Small intestine (tissue), 7 donors: ENCODE measurements around the gene CDK14. TPM values are rescaled to one million over a fixed set of nuclear protein-coding genes. Genes with fewer than 3 reads are reported as not detected.
"Not testable (repeated sequence)": the region's sequence is repeated elsewhere in the genome, so short reads cannot be mapped to it uniquely, and the experiment has no call there.

Source experiments
- DNase-seq, 2 donors: peaks; one replicate each; pipeline versions ENCODE4 v3.0.0 to v3.0.0-alpha.2; 2013
- FAIRE-seq: peaks from 2 replicates; lab custom pipeline; 2012; peaks lifted over from hg19 to GRCh38; lab: Jason Lieb, UNC
- H3K27ac ChIP-seq, 3 donors: one replicate each; pipeline ENCODE4 v1.5.1; 2013; ENCODE audit warnings: low read length in 2 of 3, mild to moderate bottlenecking in 2 of 3, control low read depth in 1 of 3, inconsistent platforms in 1 of 3, low read depth in 1 of 3, moderate library complexity in 1 of 3
- H3K27me3 ChIP-seq, 3 donors: one replicate each; pipeline ENCODE4 v1.6.1; 2013; ENCODE audit warnings: low read length in 3 of 3, inconsistent platforms in 1 of 3; ENCODE audit not compliant: control insufficient read depth in 3 of 3, insufficient read depth in 3 of 3
- H3K36me3 ChIP-seq, 3 donors: one replicate each; pipeline ENCODE4 v1.6.1; 2013; ENCODE audit warnings: low read length in 3 of 3, inconsistent platforms in 1 of 3, low read depth in 1 of 3, mild to moderate bottlenecking in 1 of 3, moderate library complexity in 1 of 3; ENCODE audit not compliant: control insufficient read depth in 3 of 3, insufficient read depth in 2 of 3
- H3K4me1 ChIP-seq, 3 donors: one replicate each; pipeline ENCODE4 v1.6.1; 2013; ENCODE audit warnings: low read length in 2 of 3, inconsistent platforms in 1 of 3, low read depth in 1 of 3, mild to moderate bottlenecking in 1 of 3, moderate library complexity in 1 of 3; ENCODE audit not compliant: control insufficient read depth in 3 of 3, insufficient read depth in 2 of 3
- H3K4me3 ChIP-seq, 3 donors: one replicate each; pipeline ENCODE4 v1.5.1; 2013; ENCODE audit warnings: low read length in 3 of 3, control low read depth in 1 of 3, inconsistent platforms in 1 of 3, low read depth in 1 of 3, mild to moderate bottlenecking in 1 of 3, moderate library complexity in 1 of 3
- H3K9me3 ChIP-seq, 2 donors: one replicate each; pipeline ENCODE4 v1.6.1; 2013; ENCODE audit warnings: low read depth in 1 of 2, low read length in 1 of 2; ENCODE audit not compliant: control insufficient read depth in 2 of 2, insufficient read depth in 1 of 2
- WGBS, 3 donors: extraction: QIAGEN DNeasy Blood & Tissue Kit; methylation state at CpG; one replicate each; pipeline ENCODE4 v1.1.7; 2013; 5-methylcytosine and 5-hydroxymethylcytosine counted together
- polyA plus RNA-seq, 4 donors: library from polyadenylated mRNA; stranded (reverse) in 3 of 4; unstranded in 1 of 4; fragments of 200-250 nt in 3 of 4; fragments of 120-200 nt in 1 of 4; gene quantifications; one replicate each; pipeline versions ENCODE4 v1.2.1 to v1.2.3, GENCODE V29; 2013
- donor health status: healthy with polysubstance abuse.
- donor health status: control.
- donor health status: control.
- donor health status: Bipolar disorder and iron deficiency.
- donor health status: healthy.

Gene CDK14
- polyA plus RNA-seq, 4 donors = 1.1 to 6.3 (median 2.0) TPM; not detected in 1

DNA sequence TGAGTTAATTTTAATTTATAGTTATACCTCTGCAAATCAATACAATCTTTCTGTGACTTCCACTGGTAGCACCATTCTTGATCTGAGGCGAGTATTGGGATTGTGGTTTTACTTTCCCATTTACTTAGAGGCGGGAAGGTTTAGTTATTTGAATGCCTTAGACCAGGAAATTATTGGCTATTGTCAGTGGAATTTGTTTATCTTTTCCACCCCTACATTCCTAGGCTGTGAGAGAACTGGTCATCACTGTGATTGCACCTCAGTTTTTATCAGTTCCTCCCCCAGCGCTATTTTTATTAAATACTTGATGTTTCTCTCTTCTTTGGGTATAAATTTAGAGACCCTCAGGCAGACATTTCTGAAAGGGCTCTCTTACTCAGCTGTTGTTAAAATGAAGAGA is 29.9 kb downstream of the CDK14 start:
- Histone ChIP-seq H3K27ac (no peak overlapping the region), H3K9me3 (no peaks in the 10 kb centered on the region), H3K4me3 (no peak overlapping the region), H3K27me3 (no peaks in the 10 kb centered on the region), H3K36me3 (no peaks in the 10 kb centered on the region), H3K4me1 (no peaks in the 10 kb centered on the region)
- WGBS, 3 donors = 60 to 77% (median 71%) methylated on average over 3 of the region's 3 CpGs
- FAIRE-seq (no peak), DNase-seq (no peak)

DNA sequence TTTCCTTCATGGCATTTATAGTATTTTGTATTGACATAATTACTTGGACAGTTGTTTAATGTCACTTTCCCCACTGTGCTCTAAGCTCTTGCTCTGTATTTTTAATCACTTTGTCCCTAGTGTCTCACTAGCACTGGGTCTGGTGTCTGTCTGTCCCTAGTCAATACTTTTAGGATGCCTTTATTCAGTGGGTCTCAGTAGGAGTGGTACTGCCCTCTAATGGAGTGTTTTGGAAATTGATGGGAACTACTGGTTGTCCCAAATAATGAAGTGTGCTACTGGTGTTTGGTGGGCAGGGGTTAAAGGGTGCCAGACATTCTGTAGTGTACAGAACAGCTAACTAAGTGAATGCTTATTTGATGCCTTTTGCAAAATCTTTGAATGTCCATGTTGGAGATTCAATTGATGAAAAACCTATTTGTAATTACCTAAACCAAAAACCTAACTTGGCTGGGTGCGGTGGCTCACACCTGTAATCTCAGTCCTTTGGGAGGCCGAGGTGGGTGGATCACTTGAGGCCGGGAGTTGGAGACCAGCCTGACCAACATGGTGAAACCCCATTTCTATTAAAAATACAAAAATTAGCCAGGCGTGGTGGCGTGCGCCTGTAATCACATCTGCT is 33.3 kb downstream of the CDK14 start:
- Histone ChIP-seq H3K27me3 (no peaks in the 10 kb centered on the region), H3K36me3 (no peaks in the 10 kb centered on the region), H3K4me3 (no peak overlapping the region), H3K9me3 (no peaks in the 10 kb centered on the region), H3K27ac (no peak overlapping the region), H3K4me1 (no peaks in the 10 kb centered on the region)
- 90 to 94% (median 93%) methylated on average over 6 of the region's 6 CpGs for WGBS, 3 donors
- FAIRE-seq = no peak
- peak; percentile 22 to 39 for DNase-seq

GRCh38 chr7:90631502-90631901 is 35.4 kb downstream of the CDK14 start:
- H3K27ac ChIP-seq = no peak overlapping the region
- H3K9me3 ChIP-seq = no peaks in the 10 kb centered on the region
- no peaks in the 10 kb centered on the region for H3K36me3 ChIP-seq
- no peak overlapping the region for H3K4me3 ChIP-seq
- 94 to 96% (median 95%) methylated on average over 3 of the region's 3 CpGs for WGBS, 3 donors
- no peaks in the 10 kb centered on the region for H3K4me1 ChIP-seq
- H3K27me3 ChIP-seq = no peaks in the 10 kb centered on the region
- FAIRE-seq = no peak
- DNase-seq = no peak

GRCh38 chr7:90639683-90640082 is 43.6 kb downstream of the CDK14 start:
- not testable (repeated sequence) for H3K27ac ChIP-seq, DNase-seq, FAIRE-seq, H3K4me1 ChIP-seq, H3K9me3 ChIP-seq, H3K4me3 ChIP-seq, H3K27me3 ChIP-seq, H3K36me3 ChIP-seq
- 87 to 92% (median 89%) methylated on average over 13 to 17 of the region's 17 CpGs for WGBS, 3 donors

DNA sequence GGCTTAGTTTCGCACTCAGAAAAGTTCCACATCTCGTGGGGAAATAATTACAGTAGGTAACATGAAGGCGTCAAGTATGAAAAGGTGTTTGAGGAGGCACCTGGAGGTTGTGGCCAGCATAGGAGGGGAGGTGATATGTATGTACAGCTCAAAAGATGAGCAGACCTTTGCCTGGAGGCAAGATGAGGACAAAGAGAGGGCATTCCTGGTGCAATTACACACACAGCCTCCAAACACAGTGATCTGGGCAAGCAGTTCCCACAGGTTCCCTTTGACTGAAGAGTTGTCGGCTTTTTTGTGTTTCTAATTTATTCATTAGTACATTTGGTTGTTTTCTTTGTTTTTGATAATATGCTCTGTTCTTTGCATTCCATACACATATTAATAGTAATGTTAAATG is 46.9 kb downstream of the CDK14 start:
- 83 to 91% (median 85%) methylated on average over 4 of the region's 4 CpGs for WGBS, 3 donors
- Histone ChIP-seq H3K4me1 (no peaks in the 10 kb centered on the region), H3K27ac (no peak overlapping the region), H3K9me3 (peaks cover 0 to 10% of the 10 kb centered on the region in 2 donors), H3K4me3 (no peak overlapping the region), H3K27me3 (no peaks in the 10 kb centered on the region), H3K36me3 (no peaks in the 10 kb centered on the region)
- DNase-seq = no peak
- no peak for FAIRE-seq

GRCh38 chr7:90645784-90646183 is 49.7 kb downstream of the CDK14 start:
- no peak overlapping the region for H3K27ac ChIP-seq
- H3K36me3 ChIP-seq = no peaks in the 10 kb centered on the region
- H3K4me3 ChIP-seq = no peak overlapping the region
- DNase-seq = no peak
- FAIRE-seq = no peak
- WGBS, 3 donors = 50 to 54% (median 50%) methylated on average over 1 of the region's 1 CpG
- no peaks in the 10 kb centered on the region for H3K4me1 ChIP-seq
- peaks cover 0 to 6% of the 10 kb centered on the region in 2 donors for H3K9me3 ChIP-seq
- H3K27me3 ChIP-seq = no peaks in the 10 kb centered on the region

DNA sequence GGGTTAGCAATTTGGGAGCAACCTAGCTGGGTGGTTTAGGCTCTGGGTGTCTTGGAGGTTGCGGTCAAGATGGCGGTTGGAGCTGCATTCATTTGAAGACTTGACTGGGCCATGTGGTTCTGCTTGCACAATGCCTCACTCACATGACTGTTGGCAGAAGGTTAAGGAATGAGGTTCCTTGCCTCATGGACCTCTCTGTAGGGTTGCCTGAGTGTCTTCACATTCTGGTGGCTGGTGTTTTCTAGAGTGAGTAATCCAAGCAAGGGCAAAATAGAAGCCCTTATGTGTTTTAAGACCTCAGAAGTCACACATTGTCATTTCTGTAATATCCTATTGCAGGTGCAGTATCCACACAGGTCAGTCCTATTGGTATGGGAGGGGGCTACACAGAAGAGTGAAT is 52.0 kb downstream of the CDK14 start:
- DNase-seq (no peak), FAIRE-seq (no peak)
- Histone ChIP-seq H3K36me3 (no peaks in the 10 kb centered on the region), H3K27ac (no peak overlapping the region), H3K4me3 (no peak overlapping the region), H3K9me3 (peaks cover 0 to 3% of the 10 kb centered on the region in 2 donors), H3K4me1 (no peaks in the 10 kb centered on the region), H3K27me3 (no peaks in the 10 kb centered on the region)
- 94 to 98% (median 97%) methylated on average over 2 of the region's 2 CpGs for WGBS, 3 donors

DNA sequence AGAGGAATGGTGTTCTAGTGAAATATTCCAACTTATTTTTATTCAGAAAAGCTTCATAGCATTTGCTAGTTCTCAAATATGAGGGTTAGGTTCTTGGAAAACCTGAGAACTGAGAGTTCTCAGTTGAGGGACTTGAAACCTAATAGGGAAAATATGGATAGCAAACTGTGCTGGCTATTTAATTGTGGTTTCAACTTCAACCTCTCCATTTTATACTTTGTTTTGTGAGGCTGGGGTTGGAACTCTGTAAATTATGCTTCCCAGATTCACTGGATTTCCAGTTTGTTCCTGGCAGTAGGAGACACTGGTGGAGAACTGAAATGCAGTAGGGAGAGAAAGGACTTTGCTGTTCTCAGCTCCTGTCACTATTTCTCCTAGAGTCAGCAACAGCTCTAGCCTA is 52.7 kb downstream of the CDK14 start:
- no peak for FAIRE-seq
- no peak for DNase-seq

More for the DNA sequence above, 52.7 kb downstream of the CDK14 start:
- Histone ChIP-seq H3K4me3 (no peak overlapping the region), H3K9me3 (no peaks in the 10 kb centered on the region), H3K4me1 (no peaks in the 10 kb centered on the region), H3K36me3 (no peaks in the 10 kb centered on the region), H3K27me3 (no peaks in the 10 kb centered on the region), H3K27ac (no peak overlapping the region)
